ENCODE measurements around the gene OPHN1. TPM values are rescaled to one million over a fixed set of nuclear protein-coding genes. Genes with fewer than 3 reads are reported as not detected.

Gene OPHN1
- total and polyA plus RNA-seq, 2 experiments from 2014 or later = 4.5 to 5.6 TPM

DNA sequence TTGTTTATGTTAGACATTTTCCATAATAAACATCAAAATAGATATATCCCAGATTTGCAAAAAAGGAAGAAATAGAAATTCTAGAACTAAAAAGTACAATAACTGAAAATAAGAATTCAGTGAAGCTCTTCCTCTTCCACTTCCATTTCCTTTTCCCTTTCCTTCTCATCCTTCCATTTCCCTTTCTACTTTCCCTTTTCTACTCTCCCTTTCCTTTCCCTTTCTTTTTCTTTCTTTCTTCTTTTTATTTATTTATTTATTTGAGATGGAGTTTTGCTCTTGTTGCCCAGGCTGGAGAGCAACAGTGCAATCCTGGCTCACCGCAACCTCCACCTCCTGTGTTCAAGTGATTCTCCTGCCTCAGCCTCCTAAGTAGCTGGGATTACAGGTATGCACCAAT, 30.6 kb upstream of the OPHN1 start:
- TF ChIP-seq EZH2phosphoT487 (IDR thresholded peaks at IDR 0.05; ENCODE audit: low read depth, severe bottlenecking, unreplicated experiment) (no peak), EZH2 (IDR thresholded peaks at IDR 0.05; ENCODE audit: borderline replicate concordance) (no peak)
- TF ChIP-seq, protein P1, sequence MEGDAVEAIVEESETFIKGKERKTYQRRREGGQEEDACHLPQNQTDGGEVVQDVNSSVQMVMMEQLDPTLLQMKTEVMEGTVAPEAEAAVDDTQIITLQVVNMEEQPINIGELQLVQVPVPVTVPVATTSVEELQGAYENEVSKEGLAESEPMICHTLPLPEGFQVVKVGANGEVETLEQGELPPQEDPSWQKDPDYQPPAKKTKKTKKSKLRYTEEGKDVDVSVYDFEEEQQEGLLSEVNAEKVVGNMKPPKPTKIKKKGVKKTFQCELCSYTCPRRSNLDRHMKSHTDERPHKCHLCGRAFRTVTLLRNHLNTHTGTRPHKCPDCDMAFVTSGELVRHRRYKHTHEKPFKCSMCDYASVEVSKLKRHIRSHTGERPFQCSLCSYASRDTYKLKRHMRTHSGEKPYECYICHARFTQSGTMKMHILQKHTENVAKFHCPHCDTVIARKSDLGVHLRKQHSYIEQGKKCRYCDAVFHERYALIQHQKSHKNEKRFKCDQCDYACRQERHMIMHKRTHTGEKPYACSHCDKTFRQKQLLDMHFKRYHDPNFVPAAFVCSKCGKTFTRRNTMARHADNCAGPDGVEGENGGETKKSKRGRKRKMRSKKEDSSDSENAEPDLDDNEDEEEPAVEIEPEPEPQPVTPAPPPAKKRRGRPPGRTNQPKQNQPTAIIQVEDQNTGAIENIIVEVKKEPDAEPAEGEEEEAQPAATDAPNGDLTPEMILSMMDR (IDR thresholded peaks at IDR 0.05; ENCODE audit: poor library complexity) = no peak
- WGBS (ENCODE audit: low lambda C conversion rate, missing lambda C conversion rate) = 96% methylated on average over 1 of the region's 1 CpG
- no peak overlapping the region for H2AFZ ChIP-seq

DNA sequence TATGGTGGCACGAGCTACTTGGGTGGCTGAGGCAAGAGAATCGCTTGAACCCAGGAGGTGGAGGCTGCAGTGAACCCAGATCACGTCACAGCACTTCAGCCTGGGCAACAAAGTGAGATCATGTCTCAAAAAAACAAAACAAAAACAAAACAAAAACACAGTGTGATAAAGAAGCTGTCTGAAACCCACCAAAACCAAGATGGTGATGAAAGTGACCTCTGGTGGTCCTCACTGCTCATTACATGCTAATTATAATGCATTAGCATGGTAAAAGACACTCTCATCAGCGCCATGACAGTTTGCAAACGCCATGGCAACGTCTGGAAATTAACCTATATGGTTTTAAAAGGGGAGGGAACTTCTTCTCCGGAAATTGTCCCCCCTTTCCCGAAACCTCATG, 29.4 kb upstream of the OPHN1 start:
- TF ChIP-seq, protein P1 (IDR thresholded peaks at IDR 0.05; ENCODE audit: poor library complexity) = peak; percentile 53
- TF ChIP-seq EZH2 (IDR thresholded peaks at IDR 0.05; ENCODE audit: borderline replicate concordance) (no peak), EZH2phosphoT487 (IDR thresholded peaks at IDR 0.05; ENCODE audit: low read depth, severe bottlenecking, unreplicated experiment) (no peak)
- DNase-seq (ENCODE audit: low spot score) = peak; percentile 19
- no peaks in the 10 kb centered on the region for H3K9me3 ChIP-seq (ENCODE audit: low read depth)
- no peak overlapping the region for H2AFZ ChIP-seq
- no peak overlapping the region for H3K27ac ChIP-seq
- WGBS (ENCODE audit: low lambda C conversion rate, missing lambda C conversion rate) = 40% methylated on average over 8 of the region's 8 CpGs
- no peaks in the 10 kb centered on the region for H3K79me2 ChIP-seq
- no peaks in the 10 kb centered on the region for H3K27me3 ChIP-seq
- no peaks in the 10 kb centered on the region for H4K20me1 ChIP-seq (ENCODE audit: insufficient read depth, poor library complexity, severe bottlenecking)
- H3K4me3 ChIP-seq = no peak overlapping the region
- H3K36me3 ChIP-seq (replicated peaks; ENCODE audit: insufficient read depth, low read depth) = no peaks in the 10 kb centered on the region
- no peaks in the 10 kb centered on the region for H3K4me1 ChIP-seq (ENCODE audit: insufficient read depth)
- H3K4me2 ChIP-seq = no peak overlapping the region
- H3K9me2 ChIP-seq (replicated peaks; ENCODE audit: insufficient read depth) = no peaks in the 10 kb centered on the region

More for the DNA sequence above, 30.6 kb upstream of the OPHN1 start:
- Histone ChIP-seq H3K9me2 (replicated peaks; ENCODE audit: insufficient read depth) (no peaks in the 10 kb centered on the region), H3K4me3 (no peak overlapping the region), H4K20me1 (ENCODE audit: insufficient read depth, poor library complexity, severe bottlenecking) (no peaks in the 10 kb centered on the region), H3K4me1 (ENCODE audit: insufficient read depth) (no peaks in the 10 kb centered on the region), H3K27me3 (no peaks in the 10 kb centered on the region), H3K36me3 (replicated peaks; ENCODE audit: insufficient read depth, low read depth) (no peaks in the 10 kb centered on the region), H3K4me2 (no peak overlapping the region), H3K27ac (no peak overlapping the region), H3K9me3 (ENCODE audit: low read depth) (no peaks in the 10 kb centered on the region), H3K79me2 (no peaks in the 10 kb centered on the region)
- DNase-seq (ENCODE audit: low spot score) = no peak

DNA sequence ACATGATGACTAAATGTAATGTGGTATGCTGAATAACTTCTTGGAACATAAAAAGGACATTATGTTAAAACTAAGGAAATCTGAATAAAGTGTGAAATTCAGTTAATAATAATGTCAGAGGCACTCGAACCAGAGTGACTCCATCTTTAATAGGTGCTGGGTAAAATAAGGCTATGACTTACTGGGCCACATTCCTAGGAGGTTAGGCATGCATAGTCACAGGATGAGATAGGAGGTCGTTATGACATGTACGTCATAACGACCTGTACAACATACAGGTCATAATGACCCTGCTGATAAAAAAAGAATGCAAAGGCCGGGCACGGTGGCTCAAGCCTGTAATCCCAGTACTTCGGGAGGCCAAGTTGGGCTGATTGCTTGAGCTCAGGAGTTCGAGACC, 28.9 kb upstream of the OPHN1 start:
- Histone ChIP-seq H4K20me1 (ENCODE audit: insufficient read depth, poor library complexity, severe bottlenecking) (no peaks in the 10 kb centered on the region), H3K9me2 (replicated peaks; ENCODE audit: insufficient read depth) (no peaks in the 10 kb centered on the region), H3K36me3 (replicated peaks; ENCODE audit: insufficient read depth, low read depth) (no peaks in the 10 kb centered on the region), H2AFZ (no peak overlapping the region), H3K4me3 (no peak overlapping the region), H3K4me2 (no peak overlapping the region), H3K27ac (no peak overlapping the region), H3K27me3 (no peaks in the 10 kb centered on the region), H3K4me1 (ENCODE audit: insufficient read depth) (no peaks in the 10 kb centered on the region), H3K79me2 (no peaks in the 10 kb centered on the region), H3K9me3 (ENCODE audit: low read depth) (no peaks in the 10 kb centered on the region)
- 68% methylated on average over 8 of the region's 8 CpGs for WGBS (ENCODE audit: low lambda C conversion rate, missing lambda C conversion rate)
- peak; percentile 7 for DNase-seq (ENCODE audit: low spot score)
- TF ChIP-seq, protein P1 (IDR thresholded peaks at IDR 0.05; ENCODE audit: poor library complexity) = no peak
- TF ChIP-seq EZH2 (IDR thresholded peaks at IDR 0.05; ENCODE audit: borderline replicate concordance) = no peak

DNA sequence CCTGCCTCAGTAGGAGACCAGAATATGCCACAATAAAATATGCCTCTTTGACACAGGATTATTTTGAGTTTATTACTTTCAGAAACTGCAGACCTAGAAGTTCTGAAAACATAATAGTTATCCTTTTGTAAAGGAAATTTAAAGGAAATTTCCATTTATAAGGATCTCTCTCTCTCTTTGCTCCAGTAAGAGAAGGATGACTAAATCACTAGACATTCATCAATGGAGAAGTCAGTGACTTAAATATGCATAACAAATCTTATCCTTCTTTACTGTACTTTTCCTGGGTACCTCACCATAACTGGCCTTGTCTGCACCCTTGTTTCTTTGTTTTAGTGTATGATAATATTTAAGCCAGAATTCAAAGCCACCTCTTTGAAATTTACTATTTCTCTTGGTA, 28.3 kb upstream of the OPHN1 start:
- no peak overlapping the region for H2AFZ ChIP-seq

More for the DNA sequence above, 28.3 kb upstream of the OPHN1 start:
- no peak overlapping the region for H3K27ac ChIP-seq
- no peak overlapping the region for H3K4me3 ChIP-seq
- no peak for TF ChIP-seq EZH2 (IDR thresholded peaks at IDR 0.05; ENCODE audit: borderline replicate concordance)
- no peaks in the 10 kb centered on the region for H3K79me2 ChIP-seq
- no peaks in the 10 kb centered on the region for H3K9me2 ChIP-seq (replicated peaks; ENCODE audit: insufficient read depth)
- H3K4me2 ChIP-seq = no peak overlapping the region
- DNase-seq (ENCODE audit: low spot score) = no peak
- H3K9me3 ChIP-seq (ENCODE audit: low read depth) = no peaks in the 10 kb centered on the region
- no peaks in the 10 kb centered on the region for H3K27me3 ChIP-seq
- H4K20me1 ChIP-seq (ENCODE audit: insufficient read depth, poor library complexity, severe bottlenecking) = no peaks in the 10 kb centered on the region
- no peaks in the 10 kb centered on the region for H3K36me3 ChIP-seq (replicated peaks; ENCODE audit: insufficient read depth, low read depth)
- H3K4me1 ChIP-seq (ENCODE audit: insufficient read depth) = no peaks in the 10 kb centered on the region

Measured in hepatocyte (in vitro differentiated cells).